ENCODE measurements around the gene KDM2A.
"Not testable (repeated sequence)": the region's sequence is repeated elsewhere in the genome, so short reads cannot be mapped to it uniquely, and the experiment has no call there.

The KDM2A gene

GRCh38 chr11:67251841-67252240 is 132.8 kb downstream of the KDM2A start:
- Histone ChIP-seq H3K4me1 (ENCODE audit: control insufficient read depth, insufficient read depth, low read length) (no peaks in the 10 kb centered on the region), H3K27me3 (ENCODE audit: control insufficient read depth in 1 of 2, insufficient read depth in 2 of 2, low read length in 2 of 2) (no peaks in the 10 kb centered on the region), H3K9me3 (ENCODE audit: control insufficient read depth in 2 of 2, low read length in 2 of 2) (no peaks in the 10 kb centered on the region), H3K36me3 (ENCODE audit: control insufficient read depth in 2 of 2, insufficient read depth in 2 of 2, low read length in 2 of 2) (peaks cover 89% of the 10 kb centered on the region in 2 donors), H3K9ac (ENCODE audit: low read length in 2 of 2) (no peak overlapping the region), H3K27ac (ENCODE audit: low read length) (no peak overlapping the region), H3K4me3 (ENCODE audit: low read length in 2 of 2) (no peak overlapping the region)

- no peaks in the 10 kb centered on the region for H3K9me3 ChIP-seq (ENCODE audit: control insufficient read depth in 2 of 2, low read length in 2 of 2)
- H3K27ac ChIP-seq (ENCODE audit: low read length), result no peak overlapping the region
- H3K9ac ChIP-seq (ENCODE audit: low read length in 2 of 2), result no peak overlapping the region
- H3K4me1 ChIP-seq (ENCODE audit: control insufficient read depth, insufficient read depth, low read length), result no peaks in the 10 kb centered on the region
- peaks cover 84 to 85% of the 10 kb centered on the region in 2 donors for H3K36me3 ChIP-seq (ENCODE audit: control insufficient read depth in 2 of 2, insufficient read depth in 2 of 2, low read length in 2 of 2)
- no peak overlapping the region for H3K4me3 ChIP-seq (ENCODE audit: low read length in 2 of 2)
- H3K27me3 ChIP-seq (ENCODE audit: control insufficient read depth in 1 of 2, insufficient read depth in 2 of 2, low read length in 2 of 2), result no peaks in the 10 kb centered on the region
Measured at GRCh38 chr11:67252831-67253239, 133.8 kb downstream of the KDM2A start.

GRCh38 chr11:67253872-67254624 is 135.0 kb downstream of the KDM2A start:
- H3K4me1 ChIP-seq (ENCODE audit: control insufficient read depth, insufficient read depth, low read length), result no peaks in the 10 kb centered on the region
- H3K9me3 ChIP-seq (ENCODE audit: control insufficient read depth in 2 of 2, low read length in 2 of 2), result no peaks in the 10 kb centered on the region
- no peaks in the 10 kb centered on the region for H3K27me3 ChIP-seq (ENCODE audit: control insufficient read depth in 1 of 2, insufficient read depth in 2 of 2, low read length in 2 of 2)
- H3K4me3 ChIP-seq (ENCODE audit: low read length in 2 of 2), result no peak overlapping the region
- H3K36me3 ChIP-seq (ENCODE audit: control insufficient read depth in 2 of 2, insufficient read depth in 2 of 2, low read length in 2 of 2), result peaks cover 71 to 74% of the 10 kb centered on the region in 2 donors
- H3K9ac ChIP-seq (ENCODE audit: low read length in 2 of 2), result no peak overlapping the region
- no peak overlapping the region for H3K27ac ChIP-seq (ENCODE audit: low read length)

GRCh38 chr11:67254798-67255197 is 135.7 kb downstream of the KDM2A start:
- no peak overlapping the region for H3K27ac ChIP-seq (ENCODE audit: low read length)
- no peaks in the 10 kb centered on the region for H3K9me3 ChIP-seq (ENCODE audit: control insufficient read depth in 2 of 2, low read length in 2 of 2)
- H3K4me3 ChIP-seq (ENCODE audit: low read length in 2 of 2), result no peak overlapping the region
- H3K36me3 ChIP-seq (ENCODE audit: control insufficient read depth in 2 of 2, insufficient read depth in 2 of 2, low read length in 2 of 2), result peaks cover 65 to 67% of the 10 kb centered on the region in 2 donors
- no peak overlapping the region for H3K9ac ChIP-seq (ENCODE audit: low read length in 2 of 2)
- no peaks in the 10 kb centered on the region for H3K4me1 ChIP-seq (ENCODE audit: control insufficient read depth, insufficient read depth, low read length)
- no peaks in the 10 kb centered on the region for H3K27me3 ChIP-seq (ENCODE audit: control insufficient read depth in 1 of 2, insufficient read depth in 2 of 2, low read length in 2 of 2)

- Histone ChIP-seq H3K27me3 (ENCODE audit: control insufficient read depth in 1 of 2, insufficient read depth in 2 of 2, low read length in 2 of 2) (no peaks in the 10 kb centered on the region), H3K4me1 (ENCODE audit: control insufficient read depth, insufficient read depth, low read length) (no peaks in the 10 kb centered on the region), H3K9me3 (ENCODE audit: control insufficient read depth in 2 of 2, low read length in 2 of 2) (no peaks in the 10 kb centered on the region), H3K36me3 (ENCODE audit: control insufficient read depth in 2 of 2, insufficient read depth in 2 of 2, low read length in 2 of 2) (peaks cover 59 to 62% of the 10 kb centered on the region in 2 donors), H3K27ac (ENCODE audit: low read length) (no peak overlapping the region), H3K9ac (ENCODE audit: low read length in 2 of 2) (no peak overlapping the region), H3K4me3 (ENCODE audit: low read length in 2 of 2) (no peak overlapping the region)
Measured at GRCh38 chr11:67255353-67255752, 136.3 kb downstream of the KDM2A start.

- H3K4me1 ChIP-seq (ENCODE audit: control insufficient read depth, insufficient read depth, low read length), result no peaks in the 10 kb centered on the region
Measured at GRCh38 chr11:67255864-67256263, 136.8 kb downstream of the KDM2A start.

GRCh38 chr11:67256477-67257135 is 137.5 kb downstream of the KDM2A start:
- H3K4me1 ChIP-seq (ENCODE audit: control insufficient read depth, insufficient read depth, low read length), result peaks cover 3% of the 10 kb centered on the region

More at GRCh38 chr11:67255864-67256263, 136.8 kb downstream of the KDM2A start:
- Histone ChIP-seq H3K27ac (ENCODE audit: low read length) (no peak overlapping the region), H3K9me3 (ENCODE audit: control insufficient read depth in 2 of 2, low read length in 2 of 2) (no peaks in the 10 kb centered on the region), H3K9ac (ENCODE audit: low read length in 2 of 2) (no peak overlapping the region), H3K27me3 (ENCODE audit: control insufficient read depth in 1 of 2, insufficient read depth in 2 of 2, low read length in 2 of 2) (no peaks in the 10 kb centered on the region), H3K36me3 (ENCODE audit: control insufficient read depth in 2 of 2, insufficient read depth in 2 of 2, low read length in 2 of 2) (peaks cover 54 to 57% of the 10 kb centered on the region in 2 donors), H3K4me3 (ENCODE audit: low read length in 2 of 2) (no peak overlapping the region)

GRCh38 chr11:67260406-67260805 is 141.3 kb downstream of the KDM2A start:
- Histone ChIP-seq H3K27me3 (ENCODE audit: control insufficient read depth in 1 of 2, insufficient read depth in 2 of 2, low read length in 2 of 2) (no peaks in the 10 kb centered on the region), H3K4me1 (ENCODE audit: control insufficient read depth, insufficient read depth, low read length) (peaks cover 18% of the 10 kb centered on the region), H3K9me3 (ENCODE audit: control insufficient read depth in 2 of 2, low read length in 2 of 2) (no peaks in the 10 kb centered on the region)

More at GRCh38 chr11:67256477-67257135, 137.5 kb downstream of the KDM2A start:
- H3K27ac ChIP-seq (ENCODE audit: low read length), result no peak overlapping the region
- H3K4me3 ChIP-seq (ENCODE audit: low read length in 2 of 2), result no peak overlapping the region
- H3K9me3 ChIP-seq (ENCODE audit: control insufficient read depth in 2 of 2, low read length in 2 of 2), result no peaks in the 10 kb centered on the region
- peaks cover 47 to 50% of the 10 kb centered on the region in 2 donors for H3K36me3 ChIP-seq (ENCODE audit: control insufficient read depth in 2 of 2, insufficient read depth in 2 of 2, low read length in 2 of 2)
- H3K9ac ChIP-seq (ENCODE audit: low read length in 2 of 2), result no peak overlapping the region
- no peaks in the 10 kb centered on the region for H3K27me3 ChIP-seq (ENCODE audit: control insufficient read depth in 1 of 2, insufficient read depth in 2 of 2, low read length in 2 of 2)

GRCh38 chr11:67260885-67261639 is 142.0 kb downstream of the KDM2A start:
- H3K9me3 ChIP-seq (ENCODE audit: control insufficient read depth in 2 of 2, low read length in 2 of 2); H3K27me3 ChIP-seq (ENCODE audit: control insufficient read depth in 1 of 2, insufficient read depth in 2 of 2, low read length in 2 of 2); H3K36me3 ChIP-seq (ENCODE audit: control insufficient read depth in 2 of 2, insufficient read depth in 2 of 2, low read length in 2 of 2); H3K27ac ChIP-seq (ENCODE audit: low read length): not testable (repeated sequence)
- peaks cover 24% of the 10 kb centered on the region for H3K4me1 ChIP-seq (ENCODE audit: control insufficient read depth, insufficient read depth, low read length)
- H3K4me3 ChIP-seq (ENCODE audit: low read length in 2 of 2), result peak overlapping the region; percentile 66 to 72
- peak overlapping the region; percentile 47 to 60 for H3K9ac ChIP-seq (ENCODE audit: low read length in 2 of 2)

More at GRCh38 chr11:67260406-67260805, 141.3 kb downstream of the KDM2A start:
- no peak overlapping the region for H3K9ac ChIP-seq (ENCODE audit: low read length in 2 of 2)
- H3K27ac ChIP-seq (ENCODE audit: low read length), result no peak overlapping the region
- no peak overlapping the region for H3K4me3 ChIP-seq (ENCODE audit: low read length in 2 of 2)
- H3K36me3 ChIP-seq (ENCODE audit: control insufficient read depth in 2 of 2, insufficient read depth in 2 of 2, low read length in 2 of 2), result peaks cover 9 to 12% of the 10 kb centered on the region in 2 donors

GRCh38 chr11:67261640-67261945 is 142.5 kb downstream of the KDM2A start:
- Histone ChIP-seq H3K27ac (ENCODE audit: low read length) (no peak overlapping the region), H3K4me3 (ENCODE audit: low read length in 2 of 2) (peak overlapping the region in 1 of 2 donors; percentile 72), H3K9ac (ENCODE audit: low read length in 2 of 2) (no peak overlapping the region), H3K4me1 (ENCODE audit: control insufficient read depth, insufficient read depth, low read length) (peaks cover 25% of the 10 kb centered on the region), H3K9me3 (ENCODE audit: control insufficient read depth in 2 of 2, low read length in 2 of 2) (no peaks in the 10 kb centered on the region), H3K36me3 (ENCODE audit: control insufficient read depth in 2 of 2, insufficient read depth in 2 of 2, low read length in 2 of 2) (peaks cover under 1 to 3% of the 10 kb centered on the region in 2 donors), H3K27me3 (ENCODE audit: control insufficient read depth in 1 of 2, insufficient read depth in 2 of 2, low read length in 2 of 2) (no peaks in the 10 kb centered on the region)
